ENCODE data around the gene KCNK3.

The KCNK3 gene

GRCh38 chr2:26724784-26725520 lies 32.4 kb downstream of the KCNK3 start:
- H3K36me3 ChIP-seq (ENCODE audit: control insufficient read depth, insufficient read depth, low read length, severe bottlenecking): no peaks in the 10 kb centered on the region
- no peaks in the 10 kb centered on the region for H3K9me3 ChIP-seq (ENCODE audit: control insufficient read depth, low read length)
- no peak for DNase-seq (ENCODE audit: low read depth)
- H3K27me3 ChIP-seq (replicated peaks; ENCODE audit: control insufficient read depth, insufficient read depth, low read length): no peaks in the 10 kb centered on the region
- peaks cover 57% of the 10 kb centered on the region for H3K4me1 ChIP-seq (ENCODE audit: control insufficient read depth, insufficient read depth, low read length)
- no peak overlapping the region for H3K4me3 ChIP-seq (ENCODE audit: low read length)
- peak overlapping the region; percentile 82 for H3K9ac ChIP-seq (ENCODE audit: low read length)

- H3K27me3 ChIP-seq (replicated peaks; ENCODE audit: control insufficient read depth, insufficient read depth, low read length): no peaks in the 10 kb centered on the region
- H3K9me3 ChIP-seq (ENCODE audit: control insufficient read depth, low read length): no peaks in the 10 kb centered on the region
- H3K4me3 ChIP-seq (ENCODE audit: low read length): no peak overlapping the region
- H3K9ac ChIP-seq (ENCODE audit: low read length): peak overlapping the region; percentile 82
- H3K36me3 ChIP-seq (ENCODE audit: control insufficient read depth, insufficient read depth, low read length, severe bottlenecking): no peaks in the 10 kb centered on the region
- H3K4me1 ChIP-seq (ENCODE audit: control insufficient read depth, insufficient read depth, low read length): peaks cover 53% of the 10 kb centered on the region
- no peak for DNase-seq (ENCODE audit: low read depth)
These were observed 32.9 kb downstream of the KCNK3 start for GRCh38 chr2:26725521-26725820.

- no peaks in the 10 kb centered on the region for H3K36me3 ChIP-seq (ENCODE audit: control insufficient read depth, insufficient read depth, low read length, severe bottlenecking)
- H3K27me3 ChIP-seq (replicated peaks; ENCODE audit: control insufficient read depth, insufficient read depth, low read length): no peaks in the 10 kb centered on the region
- no peak for DNase-seq (ENCODE audit: low read depth)
- no peak overlapping the region for H3K4me3 ChIP-seq (ENCODE audit: low read length)
- H3K4me1 ChIP-seq (ENCODE audit: control insufficient read depth, insufficient read depth, low read length): peaks cover 49% of the 10 kb centered on the region
- H3K9ac ChIP-seq (ENCODE audit: low read length): no peak overlapping the region
- H3K9me3 ChIP-seq (ENCODE audit: control insufficient read depth, low read length): no peaks in the 10 kb centered on the region
These were observed 33.7 kb downstream of the KCNK3 start for GRCh38 chr2:26726228-26726627.

GRCh38 chr2:26727641-26728561 lies 35.4 kb downstream of the KCNK3 start:
- Histone ChIP-seq H3K27me3 (replicated peaks; ENCODE audit: control insufficient read depth, insufficient read depth, low read length) (no peaks in the 10 kb centered on the region), H3K36me3 (ENCODE audit: control insufficient read depth, insufficient read depth, low read length, severe bottlenecking) (no peaks in the 10 kb centered on the region), H3K9ac (ENCODE audit: low read length) (no peak overlapping the region), H3K4me3 (ENCODE audit: low read length) (no peak overlapping the region), H3K9me3 (ENCODE audit: control insufficient read depth, low read length) (no peaks in the 10 kb centered on the region), H3K4me1 (ENCODE audit: control insufficient read depth, insufficient read depth, low read length) (peaks cover 33% of the 10 kb centered on the region)
- DNase-seq (ENCODE audit: low read depth): no peak

- no peak for DNase-seq (ENCODE audit: low read depth)
- Histone ChIP-seq H3K36me3 (ENCODE audit: control insufficient read depth, insufficient read depth, low read length, severe bottlenecking) (no peaks in the 10 kb centered on the region), H3K27me3 (replicated peaks; ENCODE audit: control insufficient read depth, insufficient read depth, low read length) (no peaks in the 10 kb centered on the region), H3K9me3 (ENCODE audit: control insufficient read depth, low read length) (no peaks in the 10 kb centered on the region), H3K4me3 (ENCODE audit: low read length) (no peak overlapping the region), H3K9ac (ENCODE audit: low read length) (no peak overlapping the region), H3K4me1 (ENCODE audit: control insufficient read depth, insufficient read depth, low read length) (peaks cover 19% of the 10 kb centered on the region)
These were observed 36.8 kb downstream of the KCNK3 start for GRCh38 chr2:26729311-26729710.

- Histone ChIP-seq H3K36me3 (ENCODE audit: control insufficient read depth, insufficient read depth, low read length, severe bottlenecking) (no peaks in the 10 kb centered on the region), H3K9ac (ENCODE audit: low read length) (no peak overlapping the region), H3K4me3 (ENCODE audit: low read length) (no peak overlapping the region), H3K9me3 (ENCODE audit: control insufficient read depth, low read length) (no peaks in the 10 kb centered on the region), H3K27me3 (replicated peaks; ENCODE audit: control insufficient read depth, insufficient read depth, low read length) (no peaks in the 10 kb centered on the region), H3K4me1 (ENCODE audit: control insufficient read depth, insufficient read depth, low read length) (peaks cover 9% of the 10 kb centered on the region)
- DNase-seq (ENCODE audit: low read depth): no peak
These were observed 38.2 kb downstream of the KCNK3 start for GRCh38 chr2:26730549-26731344.

GRCh38 chr2:26731714-26732113 lies 39.2 kb downstream of the KCNK3 start:
- DNase-seq (ENCODE audit: low read depth): no peak
- H3K9me3 ChIP-seq (ENCODE audit: control insufficient read depth, low read length): no peaks in the 10 kb centered on the region
- no peaks in the 10 kb centered on the region for H3K36me3 ChIP-seq (ENCODE audit: control insufficient read depth, insufficient read depth, low read length, severe bottlenecking)
- H3K4me1 ChIP-seq (ENCODE audit: control insufficient read depth, insufficient read depth, low read length): peaks cover 15% of the 10 kb centered on the region
- H3K9ac ChIP-seq (ENCODE audit: low read length): no peak overlapping the region
- no peak overlapping the region for H3K4me3 ChIP-seq (ENCODE audit: low read length)
- no peaks in the 10 kb centered on the region for H3K27me3 ChIP-seq (replicated peaks; ENCODE audit: control insufficient read depth, insufficient read depth, low read length)

- Histone ChIP-seq H3K27me3 (replicated peaks; ENCODE audit: control insufficient read depth, insufficient read depth, low read length) (no peaks in the 10 kb centered on the region), H3K36me3 (ENCODE audit: control insufficient read depth, insufficient read depth, low read length, severe bottlenecking) (no peaks in the 10 kb centered on the region), H3K9ac (ENCODE audit: low read length) (no peak overlapping the region), H3K4me1 (ENCODE audit: control insufficient read depth, insufficient read depth, low read length) (peaks cover 15% of the 10 kb centered on the region), H3K9me3 (ENCODE audit: control insufficient read depth, low read length) (no peaks in the 10 kb centered on the region), H3K4me3 (ENCODE audit: low read length) (no peak overlapping the region)
- DNase-seq (ENCODE audit: low read depth): no peak
These were observed 39.9 kb downstream of the KCNK3 start for GRCh38 chr2:26732446-26732845.

GRCh38 chr2:26733413-26733812 lies 40.9 kb downstream of the KCNK3 start:
- no peaks in the 10 kb centered on the region for H3K9me3 ChIP-seq (ENCODE audit: control insufficient read depth, low read length)
- no peak overlapping the region for H3K9ac ChIP-seq (ENCODE audit: low read length)
- H3K36me3 ChIP-seq (ENCODE audit: control insufficient read depth, insufficient read depth, low read length, severe bottlenecking): no peaks in the 10 kb centered on the region
- H3K4me3 ChIP-seq (ENCODE audit: low read length): no peak overlapping the region
- no peaks in the 10 kb centered on the region for H3K27me3 ChIP-seq (replicated peaks; ENCODE audit: control insufficient read depth, insufficient read depth, low read length)
- no peak for DNase-seq (ENCODE audit: low read depth)
- peaks cover 15% of the 10 kb centered on the region for H3K4me1 ChIP-seq (ENCODE audit: control insufficient read depth, insufficient read depth, low read length)

- Histone ChIP-seq H3K4me3 (ENCODE audit: low read length) (no peak overlapping the region), H3K36me3 (ENCODE audit: control insufficient read depth, insufficient read depth, low read length, severe bottlenecking) (no peaks in the 10 kb centered on the region), H3K27me3 (replicated peaks; ENCODE audit: control insufficient read depth, insufficient read depth, low read length) (no peaks in the 10 kb centered on the region), H3K4me1 (ENCODE audit: control insufficient read depth, insufficient read depth, low read length) (peaks cover 15% of the 10 kb centered on the region), H3K9me3 (ENCODE audit: control insufficient read depth, low read length) (no peaks in the 10 kb centered on the region), H3K9ac (ENCODE audit: low read length) (no peak overlapping the region)
- peak; percentile 90 for DNase-seq (ENCODE audit: low read depth)
These were observed 42.6 kb downstream of the KCNK3 start for GRCh38 chr2:26735097-26735496.
